RWPE2 (cell line): ENCODE results near the gene FOLR3.
"Not testable (repeated sequence)": the region's sequence is repeated elsewhere in the genome, so short reads cannot be mapped to it uniquely, and the experiment has no call there.

Source experiments
- ATAC-seq: fragments of 200-7000 bp; cut with Tn5 transposase; 3 replicates; pipeline ENCODE4 v1.9.1; 2021; ENCODE audit warnings: low read depth
- DNase-seq: peaks from one replicate; pipeline ENCODE4 v3.0.0-alpha.2; 2020; ENCODE audit warnings: low spot score
- H3K27ac ChIP-seq: fragments of 450-650 bp; 2 replicates; pipeline ENCODE4 v1.5.1; 2017; ENCODE audit warnings: mild to moderate bottlenecking; ENCODE audit not compliant: poor library complexity, severe bottlenecking
- H3K27me3 ChIP-seq: fragments of 250-450 bp; sonication (Bioruptor Pico); 2 replicates; pipeline ENCODE4 v1.5.1; 2021; ENCODE audit warnings: mild to moderate bottlenecking, moderate library complexity; ENCODE audit not compliant: insufficient read depth, poor library complexity, severe bottlenecking
- H3K36me3 ChIP-seq: fragments of 250-450 bp; sonication (Bioruptor Pico); 2 replicates; pipeline ENCODE4 v1.5.1; 2020; ENCODE audit warnings: low read depth, mild to moderate bottlenecking, moderate library complexity
- H3K4me1 ChIP-seq: fragments of 250-450 bp; sonication (Bioruptor Pico); 2 replicates; pipeline ENCODE4 v1.5.1; 2021; ENCODE audit warnings: mild to moderate bottlenecking, moderate library complexity; ENCODE audit not compliant: insufficient read depth, poor library complexity, severe bottlenecking
- H3K4me3 ChIP-seq: fragments of 250-450 bp; sonication (Bioruptor Pico); 2 replicates; pipeline ENCODE4 v1.5.1; 2021; ENCODE audit warnings: mild to moderate bottlenecking, moderate library complexity; ENCODE audit not compliant: severe bottlenecking
- H3K9me3 ChIP-seq: fragments of 250-450 bp; sonication (Bioruptor Pico); 2 replicates; pipeline ENCODE4 v1.5.1; 2021; ENCODE audit warnings: mild to moderate bottlenecking, moderate library complexity; ENCODE audit not compliant: severe bottlenecking
- CTCF ChIP-seq: fragments of 450-650 bp; IDR thresholded peaks from one replicate; pipeline ENCODE4 v1.5.1; 2017; ENCODE audit warnings: mild to moderate bottlenecking, moderate library complexity; ENCODE audit not compliant: poor library complexity, severe bottlenecking

FOLR3 gene

DNA sequence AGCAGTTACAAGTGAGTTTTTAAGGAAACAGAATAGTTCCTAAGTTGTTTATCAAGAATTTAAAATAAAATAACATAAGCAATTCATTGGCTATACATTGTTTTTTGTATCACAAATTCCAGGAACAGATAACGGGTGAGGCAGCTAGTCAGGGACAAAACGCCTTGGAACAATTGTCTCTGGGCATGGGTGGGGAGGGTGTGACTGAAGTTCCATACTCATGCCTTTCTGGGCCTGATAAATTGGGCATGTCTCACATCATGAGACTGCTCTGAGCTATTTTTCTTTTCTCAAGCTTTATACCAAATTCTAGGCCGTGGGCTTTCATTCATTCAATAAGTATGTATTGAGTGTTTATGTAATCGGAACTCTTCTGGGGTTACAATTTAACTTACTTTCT, 21.6 kb downstream of the FOLR3 start:
- no peaks in the 10 kb centered on the region for H3K9me3 ChIP-seq
- H3K27ac ChIP-seq, result no peak overlapping the region
- no peaks in the 10 kb centered on the region for H3K36me3 ChIP-seq
- ATAC-seq (no peak), DNase-seq (no peak)
- H3K4me1 ChIP-seq, result no peaks in the 10 kb centered on the region
- no peak overlapping the region for H3K4me3 ChIP-seq
- TF ChIP-seq CTCF, result no peak
- H3K27me3 ChIP-seq, result no peaks in the 10 kb centered on the region

DNA sequence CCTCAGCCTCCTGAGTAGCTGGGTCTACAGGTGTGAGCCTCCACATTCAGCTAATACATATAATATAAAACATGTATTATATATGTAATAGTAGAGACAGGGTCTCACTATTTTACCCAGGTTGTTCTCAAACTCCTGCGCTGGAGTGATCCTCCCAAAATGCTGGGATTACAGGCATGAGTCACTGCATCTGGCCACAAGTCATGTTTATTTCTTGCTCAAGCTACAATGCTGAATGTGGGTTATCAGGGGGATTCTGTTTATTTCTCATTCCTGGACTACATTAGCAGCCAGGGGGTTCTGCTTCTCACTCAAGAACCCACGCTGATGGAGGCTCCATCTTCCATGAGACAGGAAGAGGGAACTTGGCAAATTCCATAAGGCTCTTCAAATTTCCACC, 24.8 kb downstream of the FOLR3 start:
- ATAC-seq (no peak), DNase-seq (no peak)
- no peaks in the 10 kb centered on the region for H3K36me3 ChIP-seq
- H3K27me3 ChIP-seq, result no peaks in the 10 kb centered on the region
- no peak overlapping the region for H3K27ac ChIP-seq
- H3K9me3 ChIP-seq, result no peaks in the 10 kb centered on the region
- no peaks in the 10 kb centered on the region for H3K4me1 ChIP-seq
- no peak overlapping the region for H3K4me3 ChIP-seq
- no peak for TF ChIP-seq CTCF

DNA sequence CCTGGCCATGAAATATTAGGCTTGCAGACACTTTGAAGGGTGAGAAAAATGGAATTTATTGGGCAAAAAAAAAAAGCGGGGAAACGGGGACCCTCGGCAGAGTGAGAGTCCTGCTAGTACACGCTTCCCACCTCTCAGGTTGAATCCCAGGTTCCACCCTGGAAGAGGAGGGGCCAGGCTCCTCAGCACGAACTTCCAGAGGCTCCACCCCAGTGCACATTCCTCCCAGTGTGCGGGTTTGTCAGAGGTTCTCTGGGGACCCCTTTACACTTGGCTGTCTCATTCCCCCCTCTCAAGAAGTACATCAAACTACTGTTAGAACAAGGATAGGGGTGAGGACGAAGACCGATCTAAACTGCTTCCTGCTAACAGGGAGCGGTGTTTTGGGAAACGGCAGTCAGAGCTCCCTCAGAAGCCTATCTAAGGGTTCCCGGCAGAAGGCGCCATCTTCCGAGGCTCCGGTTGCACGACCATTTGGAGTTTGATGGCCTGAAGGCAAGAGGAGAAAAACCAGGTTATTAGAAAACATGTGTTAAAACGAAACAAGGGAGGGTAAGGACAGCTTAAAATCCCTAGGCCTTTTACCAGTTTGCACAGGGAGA, 27.5 kb downstream of the FOLR3 start:
- DNase-seq (no peak), ATAC-seq (no peak)
- Histone ChIP-seq H3K9me3 (no peaks in the 10 kb centered on the region), H3K27me3 (no peaks in the 10 kb centered on the region), H3K4me1 (no peaks in the 10 kb centered on the region), H3K4me3 (no peak overlapping the region), H3K27ac (no peak overlapping the region), H3K36me3 (no peaks in the 10 kb centered on the region)
- TF ChIP-seq CTCF, result no peak

- H3K36me3 ChIP-seq, H3K4me1 ChIP-seq, H3K4me3 ChIP-seq, H3K27ac ChIP-seq, H3K27me3 ChIP-seq, H3K9me3 ChIP-seq, DNase-seq, ATAC-seq: not testable (repeated sequence)
Measured at GRCh38 chr11:72164187-72164586, 28.7 kb downstream of the FOLR3 start.

- H3K27ac ChIP-seq, result peak overlapping the region; percentile 24
- H3K36me3 ChIP-seq, DNase-seq, H3K27me3 ChIP-seq, ATAC-seq, H3K9me3 ChIP-seq, H3K4me1 ChIP-seq, H3K4me3 ChIP-seq: not testable (repeated sequence)
Measured at GRCh38 chr11:72169046-72169555, 33.6 kb downstream of the FOLR3 start.

DNA sequence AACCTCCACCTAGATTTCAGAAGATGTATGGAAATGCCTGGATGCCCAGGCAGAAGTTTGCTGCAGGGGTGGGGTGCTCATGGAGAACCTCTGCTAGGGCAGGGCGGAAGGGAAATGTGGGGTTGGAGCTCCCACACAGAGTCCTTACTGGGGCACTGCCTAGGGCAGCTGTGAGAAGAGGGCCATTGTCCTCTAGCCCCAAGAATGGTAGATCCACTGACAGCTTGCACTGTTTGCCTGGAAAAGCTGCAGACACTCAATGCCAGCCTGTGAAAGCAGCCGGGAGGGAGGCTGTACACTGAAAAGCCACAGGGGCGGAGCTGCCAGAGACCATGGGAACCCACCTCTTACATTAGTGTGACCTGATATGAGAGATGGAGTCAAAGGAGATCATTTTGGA, 34.2 kb downstream of the FOLR3 start:
- H3K4me3 ChIP-seq, ATAC-seq, DNase-seq, H3K9me3 ChIP-seq, H3K36me3 ChIP-seq, H3K27me3 ChIP-seq: not testable (repeated sequence)
- Histone ChIP-seq H3K4me1 (peaks cover 11% of the 10 kb centered on the region), H3K27ac (peak overlapping the region; percentile 24)

DNA sequence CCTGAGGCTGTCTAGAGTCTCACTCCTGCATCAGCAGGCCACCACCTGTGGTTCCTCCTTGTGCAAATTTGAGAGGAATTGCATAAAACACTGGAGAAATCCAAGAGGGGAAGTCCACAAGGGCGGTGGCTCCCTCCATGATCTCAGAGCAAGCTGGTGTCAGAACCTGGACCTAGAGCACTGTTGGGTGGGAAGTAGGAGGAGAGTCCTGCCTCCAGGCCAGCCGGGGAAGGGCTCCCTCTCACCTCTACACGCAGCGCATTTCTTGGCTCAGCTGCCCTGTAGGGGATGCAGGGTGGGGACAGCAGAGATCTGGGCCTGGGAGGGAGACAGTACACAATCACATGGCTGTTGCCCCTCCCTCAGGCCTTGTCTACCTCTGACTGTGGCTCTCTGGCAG, 36.5 kb downstream of the FOLR3 start:
- not testable (repeated sequence) for ATAC-seq, DNase-seq, H3K27me3 ChIP-seq, H3K9me3 ChIP-seq, H3K36me3 ChIP-seq, H3K4me3 ChIP-seq, H3K27ac ChIP-seq
- H3K4me1 ChIP-seq, result peaks cover 12% of the 10 kb centered on the region
